Measurements from ENCODE around the gene BCOR.

BCOR gene

DNA sequence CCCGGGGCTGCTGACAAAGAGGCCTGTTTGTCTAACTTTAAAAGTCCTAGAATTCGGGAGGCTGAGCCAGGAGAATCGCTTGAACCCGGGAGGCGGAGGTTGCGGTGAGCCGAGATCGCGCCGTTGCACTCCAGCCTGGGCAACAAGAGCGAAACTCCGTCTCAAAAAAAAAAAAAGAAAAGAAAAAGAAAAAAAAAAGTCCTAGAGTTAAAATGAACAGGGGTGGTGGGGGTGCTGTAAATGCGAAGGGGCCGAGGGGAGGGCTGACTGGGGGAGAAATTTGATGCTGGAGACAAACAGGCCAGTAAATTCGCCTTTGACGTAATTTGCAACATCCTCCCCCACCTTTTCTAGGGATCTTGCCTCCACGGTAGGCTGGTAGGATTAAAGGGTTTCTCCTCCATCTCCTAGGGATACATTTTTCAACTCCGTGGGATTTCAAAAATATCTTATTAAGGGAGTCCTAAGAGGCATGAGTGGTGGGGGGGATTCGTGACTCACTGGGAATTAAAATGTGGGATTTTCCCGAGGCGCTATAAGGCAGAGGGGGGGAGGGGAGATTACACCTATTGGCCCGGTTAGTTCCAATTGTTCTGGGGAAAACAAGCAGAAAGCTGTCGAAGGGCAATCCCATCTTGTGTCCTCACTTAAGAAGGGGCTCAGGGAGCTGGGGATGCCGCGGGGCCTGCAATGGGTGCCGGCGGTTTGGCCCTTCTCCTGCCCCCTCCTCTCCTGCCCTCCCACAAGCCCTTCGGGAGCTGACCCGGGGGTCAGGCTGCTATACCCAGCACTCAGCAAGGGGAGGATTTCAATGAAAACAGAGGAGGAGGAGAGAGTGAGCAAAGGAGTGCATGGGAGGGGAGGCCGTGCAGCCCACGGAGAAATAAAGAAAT is 3.0 kb upstream of the BCOR start:
- Histone ChIP-seq H3K27me3 (ENCODE audit: insufficient read depth, low read length) (no peaks in the 10 kb centered on the region), H3F3A (ENCODE audit: insufficient read depth, low read length) (no peaks in the 10 kb centered on the region), H3K79me2 (ENCODE audit: insufficient read depth, low read length) (no peaks in the 10 kb centered on the region), H4K20me1 (ENCODE audit: insufficient read depth, low read length) (no peaks in the 10 kb centered on the region), H3K4me1 (ENCODE audit: insufficient read depth, low read length, severe bottlenecking) (peaks cover 61% of the 10 kb centered on the region), H3K9ac (ENCODE audit: low read length) (peak overlapping the region; percentile 48), H3K36me3 (ENCODE audit: insufficient read depth, low read length) (no peaks in the 10 kb centered on the region), H2AFZ (ENCODE audit: low read length) (no peak overlapping the region), H3K27ac (ENCODE audit: low read depth, low read length, poor library complexity, severe bottlenecking) (peak overlapping the region; percentile 99), H3K4me2 (ENCODE audit: low read length) (peak overlapping the region; percentile 66), H3K4me3 (ENCODE audit: low read depth, low read length, poor library complexity, severe bottlenecking) (peak overlapping the region; percentile 38), H3K9me3 (ENCODE audit: low read length) (no peaks in the 10 kb centered on the region), H3K9me2 (ENCODE audit: low read depth, low read length) (no peaks in the 10 kb centered on the region)
- TF ChIP-seq, protein P1, sequence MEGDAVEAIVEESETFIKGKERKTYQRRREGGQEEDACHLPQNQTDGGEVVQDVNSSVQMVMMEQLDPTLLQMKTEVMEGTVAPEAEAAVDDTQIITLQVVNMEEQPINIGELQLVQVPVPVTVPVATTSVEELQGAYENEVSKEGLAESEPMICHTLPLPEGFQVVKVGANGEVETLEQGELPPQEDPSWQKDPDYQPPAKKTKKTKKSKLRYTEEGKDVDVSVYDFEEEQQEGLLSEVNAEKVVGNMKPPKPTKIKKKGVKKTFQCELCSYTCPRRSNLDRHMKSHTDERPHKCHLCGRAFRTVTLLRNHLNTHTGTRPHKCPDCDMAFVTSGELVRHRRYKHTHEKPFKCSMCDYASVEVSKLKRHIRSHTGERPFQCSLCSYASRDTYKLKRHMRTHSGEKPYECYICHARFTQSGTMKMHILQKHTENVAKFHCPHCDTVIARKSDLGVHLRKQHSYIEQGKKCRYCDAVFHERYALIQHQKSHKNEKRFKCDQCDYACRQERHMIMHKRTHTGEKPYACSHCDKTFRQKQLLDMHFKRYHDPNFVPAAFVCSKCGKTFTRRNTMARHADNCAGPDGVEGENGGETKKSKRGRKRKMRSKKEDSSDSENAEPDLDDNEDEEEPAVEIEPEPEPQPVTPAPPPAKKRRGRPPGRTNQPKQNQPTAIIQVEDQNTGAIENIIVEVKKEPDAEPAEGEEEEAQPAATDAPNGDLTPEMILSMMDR (IDR thresholded peaks at IDR 0.05; ENCODE audit: low read length) = no peak
- no peak for TF ChIP-seq EZH2 (IDR thresholded peaks at IDR 0.05; ENCODE audit: borderline replicate concordance, low read length)

DNA sequence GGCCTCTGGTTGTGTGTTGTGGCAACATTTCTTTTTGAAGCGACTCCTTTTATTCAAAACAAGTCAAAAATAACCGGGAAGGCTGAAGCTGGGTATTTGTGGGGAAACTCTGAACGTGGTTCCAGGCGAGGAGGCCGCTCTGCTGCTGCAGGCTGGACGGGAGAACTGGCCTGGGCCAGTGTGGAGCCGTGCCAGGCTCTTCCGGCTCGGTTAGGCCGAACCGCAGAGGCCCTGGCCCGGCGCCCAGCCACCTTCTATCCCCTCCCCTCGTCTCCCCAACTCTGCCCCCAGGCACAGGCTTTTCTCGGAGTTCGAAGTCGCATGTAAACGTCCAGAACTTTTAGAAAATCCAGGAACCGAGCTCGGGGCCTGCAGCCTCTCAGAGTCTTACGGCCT is 2.4 kb upstream of the BCOR start:
- peak overlapping the region; percentile 66 for H3K4me2 ChIP-seq (ENCODE audit: low read length)
- no peaks in the 10 kb centered on the region for H3F3A ChIP-seq (ENCODE audit: insufficient read depth, low read length)
- H3K27me3 ChIP-seq (ENCODE audit: insufficient read depth, low read length) = no peaks in the 10 kb centered on the region
- H3K9ac ChIP-seq (ENCODE audit: low read length) = peak overlapping the region; percentile 48
- H3K4me1 ChIP-seq (ENCODE audit: insufficient read depth, low read length, severe bottlenecking) = peaks cover 66% of the 10 kb centered on the region
- TF ChIP-seq EZH2 (IDR thresholded peaks at IDR 0.05; ENCODE audit: borderline replicate concordance, low read length) = no peak
- TF ChIP-seq, protein P1 (IDR thresholded peaks at IDR 0.05; ENCODE audit: low read length) = no peak
- H3K79me2 ChIP-seq (ENCODE audit: insufficient read depth, low read length) = no peaks in the 10 kb centered on the region
- H4K20me1 ChIP-seq (ENCODE audit: insufficient read depth, low read length) = no peaks in the 10 kb centered on the region
- no peaks in the 10 kb centered on the region for H3K36me3 ChIP-seq (ENCODE audit: insufficient read depth, low read length)
- H3K27ac ChIP-seq (ENCODE audit: low read depth, low read length, poor library complexity, severe bottlenecking) = peak overlapping the region; percentile 99
- H3K9me3 ChIP-seq (ENCODE audit: low read length) = no peaks in the 10 kb centered on the region
- no peak overlapping the region for H2AFZ ChIP-seq (ENCODE audit: low read length)
- no peaks in the 10 kb centered on the region for H3K9me2 ChIP-seq (ENCODE audit: low read depth, low read length)
- peak overlapping the region; percentile 38 for H3K4me3 ChIP-seq (ENCODE audit: low read depth, low read length, poor library complexity, severe bottlenecking)

DNA sequence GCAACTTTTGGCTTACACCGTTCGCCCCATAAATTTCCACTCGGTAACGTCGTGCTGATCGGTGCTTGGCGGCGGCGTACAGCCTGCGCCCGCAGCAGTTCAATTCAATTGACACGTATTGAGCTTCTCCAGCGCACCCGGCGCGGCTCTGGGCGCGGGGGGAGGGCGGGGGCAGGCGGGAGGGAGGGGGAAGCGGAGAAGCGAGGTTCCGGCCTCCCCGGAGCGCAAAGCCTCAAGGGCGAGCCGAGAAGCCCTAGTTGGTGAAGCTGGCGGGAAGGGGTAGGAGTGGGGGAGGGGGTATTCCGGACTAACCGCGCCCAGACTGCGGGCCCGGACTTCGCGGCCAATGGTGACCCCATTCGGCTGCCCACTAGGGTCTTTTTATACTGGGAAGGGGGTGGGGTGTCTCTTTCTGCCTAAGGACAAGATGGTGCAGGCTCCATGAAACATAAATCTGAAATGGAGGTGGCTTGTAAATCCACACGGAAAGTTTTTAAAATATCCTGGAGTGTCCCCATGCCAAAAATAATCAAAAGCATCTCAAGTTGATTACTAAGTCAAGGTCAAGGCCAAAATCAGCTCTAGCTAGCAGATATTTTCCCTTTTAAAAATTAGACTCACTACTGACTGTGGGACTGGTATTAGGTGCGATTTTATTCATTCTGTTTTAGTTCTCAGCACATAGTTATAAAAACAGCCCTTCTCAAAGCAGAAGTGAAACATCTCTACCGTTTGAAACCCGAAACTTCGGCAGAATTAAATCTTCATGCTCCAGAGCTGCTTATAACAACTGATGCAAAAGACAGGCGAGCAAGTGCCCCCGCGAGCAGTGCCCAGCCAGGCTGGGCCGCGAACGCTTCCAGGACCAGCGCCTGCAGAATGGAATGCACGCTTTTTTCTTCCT is 1.5 kb upstream of the BCOR start:
- no peaks in the 10 kb centered on the region for H3K79me2 ChIP-seq (ENCODE audit: insufficient read depth, low read length)
- no peaks in the 10 kb centered on the region for H4K20me1 ChIP-seq (ENCODE audit: insufficient read depth, low read length)
- no peaks in the 10 kb centered on the region for H3K9me3 ChIP-seq (ENCODE audit: low read length)
- H3K27ac ChIP-seq (ENCODE audit: low read depth, low read length, poor library complexity, severe bottlenecking) = peak overlapping the region; percentile 99
- peaks cover 70% of the 10 kb centered on the region for H3K4me1 ChIP-seq (ENCODE audit: insufficient read depth, low read length, severe bottlenecking)
- H3F3A ChIP-seq (ENCODE audit: insufficient read depth, low read length) = no peaks in the 10 kb centered on the region
- H3K4me3 ChIP-seq (ENCODE audit: low read depth, low read length, poor library complexity, severe bottlenecking) = peak overlapping the region; percentile 77
- no peaks in the 10 kb centered on the region for H3K36me3 ChIP-seq (ENCODE audit: insufficient read depth, low read length)
- peak overlapping the region; percentile 99 for H3K9ac ChIP-seq (ENCODE audit: low read length)
- TF ChIP-seq EZH2 (IDR thresholded peaks at IDR 0.05; ENCODE audit: borderline replicate concordance, low read length) = no peak
- TF ChIP-seq, protein P1 (IDR thresholded peaks at IDR 0.05; ENCODE audit: low read length) = no peak
- no peak overlapping the region for H2AFZ ChIP-seq (ENCODE audit: low read length)
- no peaks in the 10 kb centered on the region for H3K9me2 ChIP-seq (ENCODE audit: low read depth, low read length)
- no peaks in the 10 kb centered on the region for H3K27me3 ChIP-seq (ENCODE audit: insufficient read depth, low read length)
- peak overlapping the region; percentile 98 for H3K4me2 ChIP-seq (ENCODE audit: low read length)

Measured in OCI-LY1 (cell line).